HG02763 (cell line): ENCODE data around the gene KCNE4.

Experiments
- ATAC-seq: cut with Tn5 transposase; IDR thresholded peaks from one replicate; pipeline ENCODE4 v1.9.1; 2021; ENCODE audit warnings: mild to moderate bottlenecking, moderate library complexity; ENCODE audit not compliant: unreplicated experiment

Gene KCNE4

GRCh38 chr2:223040527-223040926 lies 11.5 kb upstream of the KCNE4 start:
- no peak for ATAC-seq

GRCh38 chr2:223041527-223042109 lies 10.4 kb upstream of the KCNE4 start:
- ATAC-seq: no peak

- no peak for ATAC-seq
Measured at GRCh38 chr2:223042284-223042683, 9.7 kb upstream of the KCNE4 start.

- no peak for ATAC-seq
Measured at GRCh38 chr2:223042704-223043118, 9.3 kb upstream of the KCNE4 start.

- ATAC-seq: no peak
Measured at GRCh38 chr2:223043164-223043941, 8.6 kb upstream of the KCNE4 start.

GRCh38 chr2:223044092-223044836 lies 7.7 kb upstream of the KCNE4 start:
- no peak for ATAC-seq

- no peak for ATAC-seq
Measured at GRCh38 chr2:223044916-223045700, 6.9 kb upstream of the KCNE4 start.

GRCh38 chr2:223046470-223047040 lies 5.4 kb upstream of the KCNE4 start:
- ATAC-seq: no peak

GRCh38 chr2:223047260-223047761 lies 4.7 kb upstream of the KCNE4 start:
- no peak for ATAC-seq

GRCh38 chr2:223048519-223048918 lies 3.5 kb upstream of the KCNE4 start:
- no peak for ATAC-seq

GRCh38 chr2:223049356-223049755 lies 2.6 kb upstream of the KCNE4 start:
- ATAC-seq: no peak

- ATAC-seq: no peak
Measured at GRCh38 chr2:223050188-223050587, 1.8 kb upstream of the KCNE4 start.

GRCh38 chr2:223050900-223051504 lies 988 bp upstream of the KCNE4 start:
- ATAC-seq: no peak

- no peak for ATAC-seq
Measured at GRCh38 chr2:223052548-223053483, 826 bp downstream of the KCNE4 start.

GRCh38 chr2:223053484-223054192 lies 1.6 kb downstream of the KCNE4 start:
- no peak for ATAC-seq

GRCh38 chr2:223054193-223054781 lies 2.3 kb downstream of the KCNE4 start:
- ATAC-seq: no peak

- no peak for ATAC-seq
Measured at GRCh38 chr2:223055140-223055539, 3.1 kb downstream of the KCNE4 start.

- ATAC-seq: no peak
Measured at GRCh38 chr2:223055836-223056235, 3.8 kb downstream of the KCNE4 start.
